Measurements from ENCODE around the gene CADPS2. TPM values are rescaled to one million over a fixed set of nuclear protein-coding genes. Genes with fewer than 3 reads are reported as not detected.

The CADPS2 gene
- polyA plus RNA-seq, 1 experiment = 0.38 TPM

DNA sequence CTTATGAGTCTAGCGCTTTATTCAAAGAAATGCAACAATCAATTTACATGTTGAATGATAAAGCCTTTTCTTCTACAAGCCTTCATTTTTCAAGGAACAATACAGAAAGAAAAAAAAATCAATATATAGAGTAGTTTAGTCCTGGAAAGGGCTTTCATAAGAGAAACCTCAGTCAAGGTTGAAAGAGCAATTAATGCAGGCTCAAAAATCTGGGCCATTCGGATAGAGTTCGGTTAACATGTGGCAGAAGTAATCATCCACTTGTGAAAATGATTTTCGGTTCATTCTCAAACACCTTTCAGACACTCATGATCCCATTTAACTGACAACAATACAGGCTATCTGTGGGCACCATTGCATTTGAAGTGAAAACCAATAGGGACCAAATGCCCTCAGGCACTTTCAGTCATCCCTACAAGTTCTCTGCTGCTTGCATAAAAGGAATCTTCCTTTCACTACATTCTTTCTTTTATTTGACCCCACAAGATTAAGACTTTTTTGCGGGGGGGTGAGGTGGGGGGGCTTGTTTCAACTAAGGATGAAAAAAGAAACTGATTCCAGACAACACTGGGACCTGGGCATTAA, 365.2 kb downstream of the CADPS2 start:
- Histone ChIP-seq H3K4me3 (ENCODE audit: low read depth, low read length) (no peak overlapping the region), H3K36me3 (ENCODE audit: control insufficient read depth, insufficient read depth, low read length) (no peaks in the 10 kb centered on the region), H3K27me3 (ENCODE audit: control insufficient read depth, insufficient read depth, low read length) (no peaks in the 10 kb centered on the region)
- ChIA-PET POLR2A (no interaction called here), CTCF (no interaction called here)
- TF ChIP-seq, protein P1, sequence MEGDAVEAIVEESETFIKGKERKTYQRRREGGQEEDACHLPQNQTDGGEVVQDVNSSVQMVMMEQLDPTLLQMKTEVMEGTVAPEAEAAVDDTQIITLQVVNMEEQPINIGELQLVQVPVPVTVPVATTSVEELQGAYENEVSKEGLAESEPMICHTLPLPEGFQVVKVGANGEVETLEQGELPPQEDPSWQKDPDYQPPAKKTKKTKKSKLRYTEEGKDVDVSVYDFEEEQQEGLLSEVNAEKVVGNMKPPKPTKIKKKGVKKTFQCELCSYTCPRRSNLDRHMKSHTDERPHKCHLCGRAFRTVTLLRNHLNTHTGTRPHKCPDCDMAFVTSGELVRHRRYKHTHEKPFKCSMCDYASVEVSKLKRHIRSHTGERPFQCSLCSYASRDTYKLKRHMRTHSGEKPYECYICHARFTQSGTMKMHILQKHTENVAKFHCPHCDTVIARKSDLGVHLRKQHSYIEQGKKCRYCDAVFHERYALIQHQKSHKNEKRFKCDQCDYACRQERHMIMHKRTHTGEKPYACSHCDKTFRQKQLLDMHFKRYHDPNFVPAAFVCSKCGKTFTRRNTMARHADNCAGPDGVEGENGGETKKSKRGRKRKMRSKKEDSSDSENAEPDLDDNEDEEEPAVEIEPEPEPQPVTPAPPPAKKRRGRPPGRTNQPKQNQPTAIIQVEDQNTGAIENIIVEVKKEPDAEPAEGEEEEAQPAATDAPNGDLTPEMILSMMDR (IDR thresholded peaks at IDR 0.05; ENCODE audit: insufficient read depth, low read depth, low read length) = no peak
- no peak for DNase-seq (ENCODE audit: low read depth)

DNA sequence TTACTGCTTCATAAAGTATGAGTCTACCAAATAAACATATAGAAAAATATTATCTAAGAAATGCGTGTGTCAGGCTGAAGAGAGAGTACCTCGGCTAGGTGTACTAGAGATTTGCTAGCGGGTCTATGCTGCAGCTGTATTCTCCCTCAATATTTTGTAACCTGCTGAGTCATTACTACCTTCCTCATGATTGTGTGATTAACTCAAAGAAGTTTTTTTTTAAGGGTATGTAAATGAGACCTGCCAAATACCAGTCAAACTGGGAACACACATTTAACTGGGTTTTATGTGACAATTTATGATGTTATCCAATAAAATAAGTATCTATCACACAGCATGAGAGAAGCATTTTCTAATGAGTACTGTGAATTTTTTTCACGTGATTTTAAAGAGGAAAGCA, 367.8 kb downstream of the CADPS2 start:
- POLR2A ChIA-PET = no interaction called here
- TF ChIP-seq, protein P1 (IDR thresholded peaks at IDR 0.05; ENCODE audit: insufficient read depth, low read depth, low read length) = no peak
- Histone ChIP-seq H3K36me3 (ENCODE audit: control insufficient read depth, insufficient read depth, low read length) (no peaks in the 10 kb centered on the region), H3K27me3 (ENCODE audit: control insufficient read depth, insufficient read depth, low read length) (no peaks in the 10 kb centered on the region), H3K4me3 (ENCODE audit: low read depth, low read length) (no peak overlapping the region)
- DNase-seq (ENCODE audit: low read depth) = no peak
- CTCF ChIA-PET = interaction anchor here (0.7 kb wide), 1 partner anchor 11 kb away, joined by 5 read pairs; no protein-coding TSS in a partner anchor

GRCh38 chr7:122517576-122517975, 368.7 kb downstream of the CADPS2 start:
- Histone ChIP-seq H3K36me3 (ENCODE audit: control insufficient read depth, insufficient read depth, low read length) (no peaks in the 10 kb centered on the region), H3K4me3 (ENCODE audit: low read depth, low read length) (no peak overlapping the region), H3K27me3 (ENCODE audit: control insufficient read depth, insufficient read depth, low read length) (no peaks in the 10 kb centered on the region)
- no peak for DNase-seq (ENCODE audit: low read depth)
- ChIA-PET POLR2A (no interaction called here), CTCF (no interaction called here)
- TF ChIP-seq, protein P1 (IDR thresholded peaks at IDR 0.05; ENCODE audit: insufficient read depth, low read depth, low read length) = no peak

GRCh38 chr7:122515404-122515803, 370.9 kb downstream of the CADPS2 start:
- ChIA-PET CTCF (interaction anchor here (0.6 kb wide), 1 partner anchor 1791 kb away, joined by 3 read pairs; no protein-coding TSS in a partner anchor), POLR2A (interaction anchor here (0.5 kb wide), 1 partner anchor 15 kb away, joined by 8 read pairs; no protein-coding TSS in a partner anchor)
- Histone ChIP-seq H3K27me3 (ENCODE audit: control insufficient read depth, insufficient read depth, low read length) (no peaks in the 10 kb centered on the region), H3K36me3 (ENCODE audit: control insufficient read depth, insufficient read depth, low read length) (no peaks in the 10 kb centered on the region), H3K4me3 (ENCODE audit: low read depth, low read length) (no peak overlapping the region)
- no peak for DNase-seq (ENCODE audit: low read depth)
- TF ChIP-seq, protein P1 (IDR thresholded peaks at IDR 0.05; ENCODE audit: insufficient read depth, low read depth, low read length) = no peak

- ChIA-PET POLR2A (no interaction called here), CTCF (no interaction called here)
- H3K4me3 ChIP-seq (ENCODE audit: low read depth, low read length) = no peak overlapping the region
- no peaks in the 10 kb centered on the region for H3K27me3 ChIP-seq (ENCODE audit: control insufficient read depth, insufficient read depth, low read length)
- H3K36me3 ChIP-seq (ENCODE audit: control insufficient read depth, insufficient read depth, low read length) = no peaks in the 10 kb centered on the region
- DNase-seq (ENCODE audit: low read depth) = no peak
- TF ChIP-seq, protein P1 (IDR thresholded peaks at IDR 0.05; ENCODE audit: insufficient read depth, low read depth, low read length) = no peak
Measured at GRCh38 chr7:122511268-122511667, 375.0 kb downstream of the CADPS2 start.
